SK-N-SH treated with all-trans-retinoic acid at 6 μM for 48 hours (cell line): Measurements from ENCODE around the gene PTPRN2.

Experiments used
- ARNTL ChIP-seq: fragments of 450-650 bp; formaldehyde crosslinking; IDR thresholded peaks from 2 replicates; pipeline ENCODE4 v1.5.0; 2020; ENCODE audit warnings: low read depth, mild to moderate bottlenecking, moderate library complexity, borderline replicate concordance
- BACH2 ChIP-seq: fragments of 250-450 bp; sonication (Bioruptor Pico); IDR thresholded peaks from 2 replicates; pipeline ENCODE4 v1.9.0; 2021; ENCODE audit warnings: mild to moderate bottlenecking, borderline replicate concordance
- CSRNP3 ChIP-seq: fragments of 250-450 bp; sonication (Bioruptor Pico); IDR thresholded peaks from 2 replicates; pipeline ENCODE4 v1.5.1; 2021; ENCODE audit warnings: mild to moderate bottlenecking, moderate library complexity
- ESRRG ChIP-seq: fragments of 250-450 bp; sonication (Bioruptor Pico); IDR thresholded peaks from 2 replicates; pipeline ENCODE4 v1.6.1; 2021; ENCODE audit warnings: mild to moderate bottlenecking
- GLIS3 ChIP-seq: fragments of 250-450 bp; sonication (Bioruptor Pico); IDR thresholded peaks from 2 replicates; pipeline ENCODE4 v1.5.0; 2020; ENCODE audit warnings: mild to moderate bottlenecking, moderate library complexity
- ISL1 ChIP-seq: fragments of 250-450 bp; sonication (Bioruptor Pico); IDR thresholded peaks from 2 replicates; pipeline ENCODE4 v2.1.2; 2022; ENCODE audit warnings: mild to moderate bottlenecking, moderate library complexity
- RARB ChIP-seq: fragments of 250-450 bp; sonication (Bioruptor Pico); IDR thresholded peaks from 2 replicates; pipeline ENCODE4 v1.8.0; 2021; ENCODE audit warnings: mild to moderate bottlenecking, moderate library complexity
- TSHZ2 ChIP-seq: fragments of 250-450 bp; sonication (Bioruptor Pico); IDR thresholded peaks from 2 replicates; pipeline ENCODE4 v1.5.0; 2020; ENCODE audit warnings: mild to moderate bottlenecking, moderate library complexity
- ZC3H10 ChIP-seq: fragments of 250-450 bp; sonication (Bioruptor Pico); IDR thresholded peaks from 2 replicates; pipeline ENCODE4 v1.5.1; 2021; ENCODE audit warnings: mild to moderate bottlenecking, moderate library complexity
- ZFP3 ChIP-seq: fragments of 250-450 bp; sonication (Bioruptor Pico); IDR thresholded peaks from 2 replicates; pipeline ENCODE4 v1.5.0; 2020; ENCODE audit warnings: mild to moderate bottlenecking, moderate library complexity
- ZFP30 ChIP-seq: fragments of 450-650 bp; formaldehyde crosslinking; IDR thresholded peaks from 2 replicates; pipeline ENCODE4 v1.5.0; 2022; ENCODE audit warnings: mild to moderate bottlenecking, moderate library complexity
- ZNF8 ChIP-seq: fragments of 450-650 bp; formaldehyde crosslinking; IDR thresholded peaks from 2 replicates; pipeline ENCODE4 v1.5.0; 2020; ENCODE audit warnings: mild to moderate bottlenecking, moderate library complexity
- TF ChIP-seq, protein P1 (sequence below): fragments of 250-450 bp; sonication (Bioruptor Pico); IDR thresholded peaks from 2 replicates; pipeline ENCODE4 v1.8.0; 2020; ENCODE audit warnings: mild to moderate bottlenecking, moderate library complexity, borderline replicate concordance
- TF ChIP-seq, protein P2 (sequence below): fragments of 250-450 bp; sonication (Bioruptor Pico); IDR thresholded peaks from 2 replicates; pipeline ENCODE4 v1.5.1; 2020; ENCODE audit warnings: low read depth, mild to moderate bottlenecking, moderate library complexity

DNA sequence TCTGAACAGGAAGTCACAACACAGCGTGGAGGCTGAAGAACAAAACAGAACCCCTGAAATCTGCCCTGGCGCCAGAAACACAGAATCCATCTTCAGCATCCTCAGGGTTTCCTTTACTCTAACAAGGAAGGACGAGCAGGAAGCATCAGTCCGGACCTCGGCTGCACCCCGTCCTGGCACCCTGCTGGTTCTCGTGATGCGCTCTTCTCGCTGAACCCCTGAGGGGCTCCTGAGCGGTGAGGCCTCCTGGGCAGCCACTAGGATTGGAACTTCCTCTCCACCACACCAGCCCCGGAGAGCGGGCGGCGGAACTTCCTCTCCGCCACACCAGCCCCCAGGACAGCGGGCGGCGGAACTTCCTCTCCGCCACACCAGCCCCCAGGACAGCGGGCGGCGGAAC, 461.9 kb downstream of the PTPRN2 start:
- TF ChIP-seq, protein P1, sequence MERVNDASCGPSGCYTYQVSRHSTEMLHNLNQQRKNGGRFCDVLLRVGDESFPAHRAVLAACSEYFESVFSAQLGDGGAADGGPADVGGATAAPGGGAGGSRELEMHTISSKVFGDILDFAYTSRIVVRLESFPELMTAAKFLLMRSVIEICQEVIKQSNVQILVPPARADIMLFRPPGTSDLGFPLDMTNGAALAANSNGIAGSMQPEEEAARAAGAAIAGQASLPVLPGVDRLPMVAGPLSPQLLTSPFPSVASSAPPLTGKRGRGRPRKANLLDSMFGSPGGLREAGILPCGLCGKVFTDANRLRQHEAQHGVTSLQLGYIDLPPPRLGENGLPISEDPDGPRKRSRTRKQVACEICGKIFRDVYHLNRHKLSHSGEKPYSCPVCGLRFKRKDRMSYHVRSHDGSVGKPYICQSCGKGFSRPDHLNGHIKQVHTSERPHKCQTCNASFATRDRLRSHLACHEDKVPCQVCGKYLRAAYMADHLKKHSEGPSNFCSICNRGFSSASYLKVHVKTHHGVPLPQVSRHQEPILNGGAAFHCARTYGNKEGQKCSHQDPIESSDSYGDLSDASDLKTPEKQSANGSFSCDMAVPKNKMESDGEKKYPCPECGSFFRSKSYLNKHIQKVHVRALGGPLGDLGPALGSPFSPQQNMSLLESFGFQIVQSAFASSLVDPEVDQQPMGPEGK (CRISPR knock-in tag), result no peak
- TF ChIP-seq CSRNP3 (CRISPR knock-in tag) (no peak), BACH2 (no peak), ZC3H10 (no peak), ARNTL (CRISPR knock-in tag) (no peak), ZFP30 (CRISPR knock-in tag) (no peak), TSHZ2 (CRISPR knock-in tag) (no peak), GLIS3 (CRISPR knock-in tag) (no peak), RARB (CRISPR knock-in tag) (no peak), ISL1 (CRISPR knock-in tag) (no peak), ESRRG (CRISPR knock-in tag) (no peak), ZFP3 (CRISPR knock-in tag) (no peak), ZNF8 (CRISPR knock-in tag) (no peak)
- TF ChIP-seq, protein P2, sequence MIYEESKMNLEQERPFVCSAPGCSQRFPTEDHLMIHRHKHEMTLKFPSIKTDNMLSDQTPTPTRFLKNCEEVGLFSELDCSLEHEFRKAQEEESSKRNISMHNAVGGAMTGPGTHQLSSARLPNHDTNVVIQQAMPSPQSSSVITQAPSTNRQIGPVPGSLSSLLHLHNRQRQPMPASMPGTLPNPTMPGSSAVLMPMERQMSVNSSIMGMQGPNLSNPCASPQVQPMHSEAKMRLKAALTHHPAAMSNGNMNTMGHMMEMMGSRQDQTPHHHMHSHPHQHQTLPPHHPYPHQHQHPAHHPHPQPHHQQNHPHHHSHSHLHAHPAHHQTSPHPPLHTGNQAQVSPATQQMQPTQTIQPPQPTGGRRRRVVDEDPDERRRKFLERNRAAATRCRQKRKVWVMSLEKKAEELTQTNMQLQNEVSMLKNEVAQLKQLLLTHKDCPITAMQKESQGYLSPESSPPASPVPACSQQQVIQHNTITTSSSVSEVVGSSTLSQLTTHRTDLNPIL (CRISPR knock-in tag), result no peak
